Stimulated activated CD4-positive, alpha-beta T cell treated with anti-CD3 and anti-CD28 coated beads, TNF-alpha, amount 100 ng/mL, for 48 hours (primary cell): ENCODE measurements around the gene RHOG.
"Not testable (repeated sequence)": the region's sequence is repeated elsewhere in the genome, so short reads cannot be mapped to it uniquely, and the experiment has no call there.

ENCODE experiments used
- DNase-seq, 3 donors: peaks; one replicate each; pipeline ENCODE4 v3.0.0-alpha.2; 2020; ENCODE audit warnings: low read depth in 3 of 3

RHOG gene

GRCh38 chr11:3834349-3834663, 6.5 kb downstream of the RHOG start:
- DNase-seq = no peak

- no peak for DNase-seq
Measured at GRCh38 chr11:3833449-3833848, 7.3 kb downstream of the RHOG start.

DNA sequence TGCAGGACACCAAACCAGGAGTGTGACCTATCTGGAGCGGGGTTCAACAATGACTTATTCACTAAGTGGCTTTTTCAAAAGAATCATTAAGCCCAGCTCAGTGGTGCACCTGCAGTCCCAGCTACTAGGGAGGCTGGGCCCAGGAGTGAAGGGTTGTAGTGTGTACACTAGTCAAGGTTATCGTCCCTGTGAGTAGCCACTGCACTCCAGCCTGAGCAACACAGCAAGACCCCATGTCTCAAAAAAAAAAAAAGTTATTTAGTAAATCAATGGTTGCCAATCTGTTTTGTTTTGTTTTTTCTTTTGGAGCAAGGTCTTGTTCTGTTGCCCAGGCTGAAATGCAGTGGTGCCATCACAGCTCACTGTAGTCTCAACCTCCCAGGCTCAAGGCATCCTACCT, 7.9 kb downstream of the RHOG start:
- DNase-seq = no peak

DNA sequence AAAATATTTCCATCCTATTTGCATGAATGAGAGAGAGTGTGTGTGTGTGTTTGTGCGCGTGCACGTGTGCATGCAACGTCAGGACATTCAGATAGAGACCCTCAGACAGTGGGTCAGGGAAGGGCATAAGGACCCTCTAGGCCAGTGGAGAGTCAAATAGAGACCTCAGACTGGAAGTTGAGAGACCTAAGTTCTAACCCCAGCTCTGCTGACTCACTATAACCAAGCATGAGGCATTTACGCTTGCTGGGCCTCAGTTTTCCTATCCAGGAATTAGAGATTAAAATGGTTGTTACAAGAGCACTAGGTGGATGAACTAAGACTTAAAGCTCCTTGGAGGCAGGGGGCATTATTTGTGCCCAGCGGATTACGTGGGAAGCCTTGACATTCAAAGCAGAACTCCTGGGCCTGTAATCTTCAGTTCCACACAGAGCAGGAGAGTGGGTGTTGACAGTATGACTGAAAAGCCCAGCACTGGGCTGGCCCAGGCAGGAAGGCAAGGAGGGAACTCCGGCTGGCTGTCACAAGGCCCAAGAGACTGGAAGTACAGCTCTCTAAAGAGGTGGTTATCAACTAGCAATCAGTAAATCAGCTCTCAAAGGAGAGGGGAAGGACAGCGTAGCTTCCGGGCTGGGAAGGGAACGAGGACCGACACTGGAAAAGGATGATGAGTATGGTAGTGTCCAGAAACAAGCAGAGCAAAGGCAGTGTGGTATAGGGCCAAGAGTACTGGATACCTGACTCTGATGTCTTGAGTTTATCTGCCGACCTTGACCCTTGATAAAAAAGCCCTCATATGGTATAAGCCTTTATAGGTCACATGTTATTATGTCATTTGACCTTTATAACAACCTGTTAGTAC, 9.2 kb downstream of the RHOG start:
- DNase-seq = no peak

GRCh38 chr11:3830730-3831129, 10.0 kb downstream of the RHOG start:
- DNase-seq = no peak

- no peak for DNase-seq
Measured at GRCh38 chr11:3830088-3830487, 10.7 kb downstream of the RHOG start.

DNA sequence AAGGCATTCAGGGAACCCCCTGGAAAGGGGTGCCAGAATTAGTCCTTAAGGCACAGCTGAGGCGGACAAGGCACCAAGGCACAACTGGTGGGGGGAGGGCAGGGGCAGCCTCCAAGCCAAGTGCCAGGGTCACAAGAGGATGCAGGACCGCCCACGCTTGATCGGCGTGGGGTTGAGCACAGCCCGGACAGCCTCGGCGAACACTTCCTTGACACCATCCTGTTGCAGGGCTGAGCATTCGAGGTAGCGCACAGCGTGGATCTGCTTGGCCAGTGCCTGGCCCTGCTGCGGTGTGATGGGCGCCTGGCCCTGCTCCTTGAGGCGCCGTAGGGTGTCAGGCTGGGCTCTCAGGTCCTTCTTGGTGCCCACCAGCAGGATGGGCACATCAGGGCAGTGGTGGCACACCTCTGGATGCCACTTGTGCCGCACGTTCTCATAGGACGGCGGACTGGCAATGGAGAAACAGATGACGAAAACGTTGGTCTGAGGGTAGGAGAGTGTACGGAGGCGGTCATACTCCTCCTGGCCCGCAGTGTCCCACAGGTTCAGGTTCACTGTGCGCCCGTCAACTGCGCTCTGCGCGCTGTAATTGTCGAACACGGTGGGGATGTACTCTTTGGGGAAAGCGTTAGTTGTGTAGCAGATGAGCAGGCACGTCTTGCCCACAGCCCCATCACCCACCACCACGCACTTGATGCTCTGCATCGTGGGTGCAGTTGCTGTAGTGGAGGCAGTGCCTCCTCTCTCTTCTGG, 13.1 kb downstream of the RHOG start:
- DNase-seq = no peak

DNA sequence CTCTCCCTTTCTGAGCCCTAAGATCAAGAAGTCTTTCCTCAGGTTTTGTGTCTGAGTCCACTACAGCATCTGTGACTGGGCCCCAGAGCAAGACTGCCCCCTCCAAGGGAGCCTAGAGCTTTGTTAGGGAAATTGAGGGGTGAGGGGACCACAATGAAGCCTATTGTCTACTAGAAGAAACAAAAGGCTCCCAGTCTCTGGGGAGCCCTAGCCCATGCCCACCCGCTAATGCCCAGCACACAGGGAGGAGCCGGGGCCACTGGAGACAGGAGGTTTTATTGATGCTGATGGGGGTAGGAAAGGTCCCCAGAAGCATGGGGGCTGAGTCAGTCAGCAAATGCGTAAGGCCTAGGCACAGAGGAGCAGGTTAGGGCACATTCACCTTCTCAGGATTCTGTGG, 14.0 kb downstream of the RHOG start:
- DNase-seq = no peak

DNA sequence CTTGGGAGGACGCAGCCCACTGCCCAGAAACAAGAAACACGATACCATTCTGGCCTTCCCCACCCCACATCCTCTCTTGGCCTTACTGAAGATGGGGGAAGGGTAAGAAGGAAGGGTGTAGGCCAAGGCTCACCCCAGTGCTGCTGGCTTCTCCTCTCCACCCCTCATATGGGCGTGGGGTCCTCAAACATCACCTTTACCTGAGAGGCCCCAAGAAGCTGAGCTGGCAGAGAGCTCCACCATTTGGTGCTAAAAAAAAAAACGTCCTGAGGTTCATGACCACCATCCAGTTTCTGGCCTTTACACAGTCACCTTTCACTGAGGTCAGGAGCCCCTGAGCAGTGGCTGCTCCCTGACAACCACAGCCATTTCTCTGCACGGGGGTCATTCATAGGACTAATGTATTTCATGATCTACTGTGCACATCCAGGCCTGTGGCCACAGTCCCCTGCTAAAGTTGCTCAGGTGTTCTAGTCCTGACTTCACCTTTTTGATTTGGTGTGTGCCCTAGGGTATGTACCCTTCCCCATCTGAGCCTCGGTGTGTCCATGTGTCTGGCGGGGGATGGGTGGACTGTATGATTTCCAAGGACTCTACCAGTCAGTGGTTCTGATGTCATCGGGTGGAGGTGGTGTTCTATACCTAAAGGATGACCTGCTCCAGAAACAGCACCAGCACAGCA, 15.1 kb downstream of the RHOG start:
- DNase-seq = no peak

DNA sequence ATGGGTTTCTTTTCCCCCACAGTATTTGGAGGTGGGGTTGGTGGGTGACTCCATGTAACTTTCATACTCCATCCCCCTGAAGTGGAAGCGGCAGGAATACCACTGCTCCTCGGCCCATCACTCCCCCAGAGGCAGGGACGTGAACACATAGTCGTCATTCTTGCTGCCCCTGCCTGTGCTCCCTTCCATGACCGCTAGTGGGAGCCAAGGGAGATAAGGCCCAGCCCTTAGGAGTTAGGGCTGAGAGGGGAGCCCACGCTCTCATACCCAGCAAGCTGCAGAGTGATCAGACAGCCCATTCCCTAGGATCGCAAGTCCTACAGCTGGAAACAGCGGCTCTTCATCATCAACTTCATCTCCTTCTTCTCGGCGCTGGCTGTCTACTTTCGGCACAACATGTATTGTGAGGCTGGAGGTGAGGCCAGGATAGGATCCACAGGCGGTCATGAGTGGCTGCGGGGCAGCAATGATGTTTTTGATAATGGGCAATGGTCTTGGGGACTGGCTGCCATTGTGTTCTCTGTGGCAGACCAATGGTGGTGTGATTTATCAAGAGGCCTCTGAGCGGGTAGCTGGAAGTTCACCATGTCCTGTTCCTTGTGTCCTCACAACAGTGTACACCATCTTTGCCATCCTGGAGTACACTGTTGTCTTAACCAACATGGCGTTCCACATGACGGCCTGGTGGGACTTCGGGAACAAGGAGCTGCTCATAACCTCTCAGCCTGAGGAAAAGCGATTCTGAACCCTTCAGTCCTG, 15.9 kb downstream of the RHOG start:
- peak; percentile 61 to 76 (median 74) for DNase-seq

GRCh38 chr11:3823762-3824506, 16.8 kb downstream of the RHOG start:
- DNase-seq = no peak

DNA sequence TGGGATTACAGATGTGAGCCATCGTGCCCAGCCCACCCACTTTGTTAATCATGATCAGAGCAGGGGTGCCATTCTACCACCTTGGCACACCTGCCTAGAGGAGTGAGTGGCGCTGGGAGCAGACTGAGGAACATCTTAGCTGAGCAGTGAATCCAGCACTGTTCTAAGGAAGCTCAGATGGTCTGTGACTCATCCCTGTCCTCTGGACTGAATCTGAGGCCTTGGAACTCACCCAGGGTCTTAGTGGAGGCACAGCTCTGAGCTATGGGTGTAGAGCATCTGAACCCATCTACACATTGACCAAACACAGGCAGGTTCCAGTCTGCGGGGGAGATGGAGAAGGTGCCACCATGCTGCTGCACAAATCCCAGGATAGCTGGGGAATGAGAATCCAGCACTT, 17.5 kb downstream of the RHOG start:
- DNase-seq = no peak

- no peak for DNase-seq
Measured at GRCh38 chr11:3822312-3822711, 18.4 kb downstream of the RHOG start.

- DNase-seq = no peak
Measured at GRCh38 chr11:3820971-3821370, 19.8 kb downstream of the RHOG start.

- no peak for DNase-seq
Measured at GRCh38 chr11:3817181-3817800, 23.5 kb downstream of the RHOG start.

DNA sequence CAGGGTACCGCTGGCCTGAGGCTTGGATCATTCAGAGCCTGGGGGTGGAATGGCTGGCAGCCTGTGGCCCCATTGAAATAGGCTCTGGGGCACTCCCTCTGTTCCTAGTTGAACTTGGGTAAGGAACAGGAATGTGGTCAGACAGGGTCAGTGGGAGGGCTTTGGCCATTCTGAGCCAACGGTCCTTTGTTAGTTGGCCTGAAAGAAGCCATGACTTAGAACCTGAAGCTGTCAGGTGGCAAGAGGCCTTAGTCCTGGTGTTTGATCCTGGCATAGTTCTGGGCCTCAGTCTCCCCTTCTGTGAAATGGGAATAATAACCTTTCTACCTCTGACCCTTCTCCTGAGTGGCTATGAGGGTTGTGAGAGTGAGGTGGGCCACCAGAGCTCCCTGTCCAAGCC, 24.1 kb downstream of the RHOG start:
- DNase-seq = no peak

- no peak for DNase-seq
Measured at GRCh38 chr11:3815845-3816244, 24.9 kb downstream of the RHOG start.

- not testable (repeated sequence) for DNase-seq
Measured at GRCh38 chr11:3814832-3815231, 25.9 kb downstream of the RHOG start.

DNA sequence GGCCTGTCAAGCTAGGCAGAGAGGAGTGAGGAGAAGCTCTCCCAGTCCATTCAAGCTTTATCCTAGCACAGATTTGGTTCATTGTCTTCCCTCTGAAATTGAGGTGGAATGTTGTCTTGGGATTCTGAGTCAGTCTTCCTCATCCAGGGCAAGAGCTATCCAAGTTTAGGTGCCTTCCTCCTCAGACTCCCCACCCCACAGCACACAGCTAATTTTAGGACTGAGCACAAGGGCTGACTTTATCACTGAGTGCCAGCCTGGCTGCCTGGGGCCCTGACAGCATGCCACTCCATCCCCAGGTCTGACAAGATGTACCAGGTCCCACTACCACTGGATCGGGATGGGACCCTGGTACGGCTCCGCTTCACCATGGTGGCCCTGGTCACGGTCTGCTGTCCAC, 29.8 kb downstream of the RHOG start:
- no peak for DNase-seq

DNA sequence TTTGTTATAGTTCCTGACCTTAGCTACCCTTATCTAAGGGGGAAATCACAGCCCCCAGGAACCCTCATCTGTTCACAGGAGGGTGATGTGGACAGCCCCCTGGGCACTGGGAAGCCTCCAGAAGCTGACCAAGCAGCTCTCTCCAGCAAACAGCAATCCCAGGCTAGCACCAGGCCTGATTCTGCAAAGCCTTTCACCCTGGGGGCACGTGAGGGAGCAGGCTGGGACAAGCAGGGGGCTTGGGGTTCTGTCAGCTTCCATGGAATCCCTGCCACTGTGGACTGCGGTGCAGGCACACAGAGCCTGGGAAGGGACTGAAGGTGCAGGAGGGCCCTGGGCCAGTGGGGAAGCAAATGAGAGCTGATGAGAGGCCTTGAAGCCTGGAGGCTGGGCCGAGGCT, 30.3 kb downstream of the RHOG start:
- no peak for DNase-seq

- DNase-seq = no peak
Measured at GRCh38 chr11:3809624-3809928, 31.2 kb downstream of the RHOG start.
